GM18861 (cell line): ENCODE data around the gene DUOXA2.
"Not testable (repeated sequence)": the region's sequence is repeated elsewhere in the genome, so short reads cannot be mapped to it uniquely, and the experiment has no call there.

Experiments
- ATAC-seq: cut with Tn5 transposase; IDR thresholded peaks from one replicate; pipeline ENCODE4 v1.9.1; 2021; ENCODE audit not compliant: unreplicated experiment

DUOXA2 gene

DNA sequence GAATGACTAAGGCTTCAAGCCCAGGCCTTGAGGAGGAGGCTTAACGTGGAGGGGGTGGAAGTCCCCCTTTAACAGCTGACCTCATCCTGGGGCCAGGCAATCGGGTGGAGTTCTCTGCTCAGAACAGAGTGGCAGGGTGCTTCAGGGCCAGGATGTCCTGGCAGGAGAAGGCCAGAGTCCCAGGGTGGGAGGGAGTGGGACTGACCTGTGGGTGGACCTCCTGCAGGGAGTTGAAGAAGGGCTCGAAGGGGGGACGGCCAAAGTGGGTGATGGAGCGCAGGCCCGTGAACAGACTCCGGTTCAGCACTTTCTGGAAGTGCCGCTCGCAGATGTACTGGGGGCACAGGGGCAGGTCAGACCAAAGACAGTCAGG is 19.8 kb upstream of the DUOXA2 start:
- no peak for ATAC-seq

DNA sequence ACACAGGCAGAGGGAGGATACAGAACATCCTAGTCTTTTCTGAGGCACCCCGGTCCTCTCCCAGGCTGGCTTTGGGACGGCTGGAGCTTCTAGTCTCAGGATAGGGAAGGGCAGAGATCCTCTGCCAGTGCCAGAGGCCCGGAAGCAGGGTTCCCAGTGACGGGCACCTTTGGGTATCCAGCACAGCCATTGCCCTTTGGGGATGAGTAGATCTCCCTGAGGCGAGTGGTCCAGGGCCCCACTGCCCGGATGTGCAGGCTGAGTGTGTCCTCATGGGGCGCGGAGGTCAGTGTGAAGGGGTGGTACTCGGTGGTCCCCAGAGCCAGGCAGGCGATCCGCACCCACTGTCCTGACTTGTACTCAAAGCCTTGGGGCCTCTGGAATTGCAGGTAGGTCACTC is 18.5 kb upstream of the DUOXA2 start:
- ATAC-seq, result no peak

DNA sequence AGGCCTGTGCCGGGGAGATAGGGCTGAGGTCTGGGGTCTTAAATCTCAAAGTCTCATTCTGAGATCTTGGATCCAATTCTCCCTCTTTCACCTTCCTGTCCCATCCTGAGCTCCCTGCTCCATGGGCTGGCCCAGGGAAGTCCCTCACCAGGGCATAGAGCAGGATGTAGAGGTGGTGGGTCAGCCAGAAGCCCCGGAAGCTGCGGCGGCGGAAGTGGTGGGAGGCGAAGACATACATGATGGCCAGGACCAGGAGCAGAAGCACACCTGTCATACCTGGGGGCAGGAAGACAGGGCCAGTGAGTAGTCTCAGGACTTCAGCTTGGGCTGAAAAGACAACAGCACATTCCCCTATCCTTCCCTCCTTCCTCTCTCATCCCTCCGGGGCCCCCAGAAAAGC is 16.7 kb upstream of the DUOXA2 start:
- ATAC-seq, result no peak

DNA sequence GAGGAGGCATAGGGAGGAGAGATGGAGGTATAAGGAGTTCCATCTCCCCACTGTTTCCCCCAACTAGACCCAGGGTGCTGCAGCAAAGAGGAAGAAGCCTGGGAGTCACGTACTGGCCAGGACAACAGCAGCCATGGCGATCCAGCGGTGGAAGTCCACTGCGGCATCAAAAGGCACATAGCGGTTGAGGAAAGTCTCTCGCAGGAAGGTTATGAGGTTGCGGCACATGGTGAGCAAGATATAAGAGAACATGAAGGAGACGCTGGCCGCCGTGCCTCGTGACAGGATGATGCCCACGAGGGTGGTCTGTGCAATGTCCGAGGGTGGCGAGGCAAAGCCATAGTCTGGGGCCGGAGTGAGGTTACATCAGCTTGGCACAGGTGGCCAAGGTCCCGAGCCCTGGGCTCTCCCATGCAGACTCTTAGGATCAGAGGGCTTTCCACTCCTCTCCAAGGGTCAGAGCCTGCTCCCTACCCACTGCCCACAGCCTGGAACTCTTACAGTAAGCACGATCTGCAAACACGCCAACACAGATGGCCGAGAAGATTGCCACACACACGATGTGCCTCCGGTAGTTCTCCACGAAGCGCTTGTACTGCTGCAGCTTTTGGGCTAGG is 14.5 kb upstream of the DUOXA2 start:
- no peak for ATAC-seq

DNA sequence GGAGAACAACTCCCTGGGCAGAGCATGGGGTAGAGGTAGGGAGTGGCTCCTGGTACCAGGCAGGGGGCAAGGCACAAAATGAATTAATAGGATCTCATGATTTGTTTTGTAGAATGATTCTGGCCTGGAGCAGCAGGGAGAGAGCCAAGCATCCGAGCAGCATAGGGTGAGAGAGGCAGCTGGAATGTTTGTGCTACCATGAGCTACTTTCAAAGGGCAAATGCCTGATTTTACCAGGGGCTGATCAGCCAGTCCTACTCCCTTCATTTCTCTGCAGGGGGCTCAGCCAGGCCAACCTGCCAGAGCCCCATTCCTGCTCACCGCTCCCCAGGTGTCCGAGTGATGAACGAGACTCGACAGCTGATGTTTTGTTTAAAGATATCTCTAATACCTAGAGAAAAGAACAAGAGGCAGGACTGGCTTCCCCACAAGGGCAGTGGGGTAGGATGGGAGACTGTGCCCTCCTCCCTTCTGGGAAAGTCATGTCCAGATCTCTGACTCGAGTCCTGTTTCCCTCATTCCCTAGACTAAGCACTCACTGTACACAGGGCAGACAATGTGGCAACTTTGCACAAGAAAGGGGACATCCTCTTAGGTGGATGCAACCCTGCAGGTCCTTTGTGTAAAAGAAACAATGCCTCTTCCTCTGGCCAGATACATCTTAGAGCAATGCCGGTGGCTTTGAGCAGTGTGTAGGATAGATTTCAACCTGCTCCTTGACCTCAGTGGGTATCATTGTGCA is 13.1 kb upstream of the DUOXA2 start:
- no peak for ATAC-seq

DNA sequence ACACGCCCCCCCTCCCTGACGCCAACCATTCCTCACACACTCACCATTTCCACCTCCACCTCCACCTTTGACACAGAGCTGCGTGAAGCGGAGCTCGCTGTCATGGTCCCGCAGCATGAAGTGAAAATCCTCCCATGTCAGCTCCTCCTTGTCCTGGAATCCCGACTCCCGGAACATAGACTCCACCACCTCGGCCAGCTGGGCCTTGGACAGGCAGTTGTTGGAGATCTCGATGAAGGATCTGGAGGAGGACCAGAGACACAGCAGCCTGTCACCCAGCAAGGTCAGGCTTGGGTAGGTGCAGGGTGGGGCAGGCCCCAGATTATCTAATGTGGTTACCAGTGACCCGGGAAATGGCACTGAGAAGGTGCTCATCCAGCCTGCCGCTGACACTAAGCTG is 12.4 kb upstream of the DUOXA2 start:
- no peak for ATAC-seq

DNA sequence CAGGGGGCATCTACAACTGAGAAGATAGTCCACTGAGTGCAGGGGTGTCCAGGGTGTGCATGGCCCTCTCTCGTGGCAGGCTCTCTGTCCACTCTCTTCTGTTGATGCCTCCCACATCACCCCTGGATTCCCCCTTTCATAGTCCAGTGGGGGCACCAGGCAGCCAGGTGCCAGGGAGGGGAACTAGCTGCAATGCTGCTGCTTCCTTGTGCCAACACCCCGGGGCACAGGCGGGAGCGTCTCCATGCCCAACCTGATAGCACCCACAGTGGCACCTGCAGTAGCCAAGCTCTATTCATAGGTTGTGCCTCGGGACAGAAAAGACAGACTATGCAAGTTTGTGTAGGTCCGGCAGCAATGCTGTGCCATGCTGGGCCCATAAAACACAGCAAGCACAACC is 11.9 kb upstream of the DUOXA2 start:
- ATAC-seq, result no peak

DNA sequence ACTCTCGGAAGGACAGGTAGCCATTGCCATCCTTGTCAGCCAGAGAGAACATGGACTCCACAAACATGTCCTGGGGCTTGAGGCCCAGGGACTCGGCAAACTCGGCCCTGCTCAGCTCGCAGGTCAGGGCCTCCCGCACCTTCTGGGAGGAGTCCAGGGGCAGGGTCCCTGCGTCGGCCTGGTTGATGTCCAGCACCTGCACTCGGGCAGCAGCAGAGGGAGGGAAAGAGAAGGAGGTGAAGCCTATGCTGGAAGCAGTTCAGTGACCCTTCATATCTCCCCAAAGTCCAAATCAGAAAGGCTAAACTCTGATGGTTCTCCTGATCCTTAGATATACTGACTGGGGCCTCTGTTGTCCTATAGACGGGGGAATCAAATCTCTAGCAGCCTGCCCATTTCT is 10.0 kb upstream of the DUOXA2 start:
- not testable (repeated sequence) for ATAC-seq

DNA sequence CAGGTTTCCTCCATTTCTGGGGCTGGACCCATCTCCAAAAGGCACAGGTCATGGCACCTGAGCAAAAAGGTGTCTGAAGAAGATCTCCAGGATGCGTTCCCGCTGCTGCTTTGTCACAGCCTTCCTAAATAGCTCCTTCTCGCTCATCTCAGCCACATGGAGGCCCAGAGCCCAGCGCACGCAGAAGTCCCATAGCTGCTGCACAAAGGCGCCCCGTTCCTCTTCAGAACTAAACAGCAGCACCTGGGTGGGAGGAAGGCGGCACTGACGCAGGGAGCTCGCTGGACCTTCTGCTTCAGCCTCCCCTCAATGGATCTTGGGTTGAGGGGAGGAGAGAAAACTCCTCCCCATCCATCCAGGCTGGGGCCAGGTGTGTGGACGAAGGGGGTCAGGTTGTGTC is 8.5 kb upstream of the DUOXA2 start:
- no peak for ATAC-seq

DNA sequence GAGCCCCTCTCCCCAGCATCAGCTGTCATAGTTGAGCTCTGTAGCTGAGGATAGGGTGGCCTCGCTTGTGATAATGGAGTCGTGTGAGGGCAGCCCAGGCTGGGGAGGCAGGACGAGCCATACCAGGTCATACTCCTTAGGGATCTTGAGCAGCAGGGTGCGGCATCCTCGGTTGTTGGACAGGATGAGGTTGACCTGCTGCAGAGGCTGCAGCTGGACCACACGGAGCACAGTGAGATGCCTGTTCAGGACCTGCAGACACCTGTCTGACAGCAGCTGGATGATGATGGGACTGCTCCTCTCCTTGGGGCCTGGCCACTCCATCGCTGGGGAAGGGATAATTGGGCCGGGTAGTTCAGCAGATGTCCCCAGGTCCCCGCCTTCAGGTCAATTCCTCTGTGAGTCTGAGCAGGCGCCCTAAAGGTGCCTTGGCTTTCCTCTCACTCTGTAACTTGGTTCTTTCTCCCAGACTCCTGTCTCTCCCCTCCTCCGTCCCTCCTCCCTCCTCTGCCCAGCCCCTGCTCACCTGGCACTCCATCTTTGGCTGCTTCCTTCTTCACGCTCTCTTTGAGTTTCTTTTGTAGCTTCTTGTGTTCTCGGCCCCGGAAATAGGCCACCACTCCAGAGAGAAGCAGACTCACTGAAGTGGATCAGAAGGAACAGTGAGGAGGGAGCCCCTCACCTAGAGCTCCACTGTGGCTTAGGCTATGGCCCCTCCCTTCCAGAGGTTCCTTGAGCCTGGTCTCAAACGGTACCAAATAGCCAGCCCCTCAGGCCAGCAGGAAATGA is 7.9 kb upstream of the DUOXA2 start:
- ATAC-seq, result no peak

DNA sequence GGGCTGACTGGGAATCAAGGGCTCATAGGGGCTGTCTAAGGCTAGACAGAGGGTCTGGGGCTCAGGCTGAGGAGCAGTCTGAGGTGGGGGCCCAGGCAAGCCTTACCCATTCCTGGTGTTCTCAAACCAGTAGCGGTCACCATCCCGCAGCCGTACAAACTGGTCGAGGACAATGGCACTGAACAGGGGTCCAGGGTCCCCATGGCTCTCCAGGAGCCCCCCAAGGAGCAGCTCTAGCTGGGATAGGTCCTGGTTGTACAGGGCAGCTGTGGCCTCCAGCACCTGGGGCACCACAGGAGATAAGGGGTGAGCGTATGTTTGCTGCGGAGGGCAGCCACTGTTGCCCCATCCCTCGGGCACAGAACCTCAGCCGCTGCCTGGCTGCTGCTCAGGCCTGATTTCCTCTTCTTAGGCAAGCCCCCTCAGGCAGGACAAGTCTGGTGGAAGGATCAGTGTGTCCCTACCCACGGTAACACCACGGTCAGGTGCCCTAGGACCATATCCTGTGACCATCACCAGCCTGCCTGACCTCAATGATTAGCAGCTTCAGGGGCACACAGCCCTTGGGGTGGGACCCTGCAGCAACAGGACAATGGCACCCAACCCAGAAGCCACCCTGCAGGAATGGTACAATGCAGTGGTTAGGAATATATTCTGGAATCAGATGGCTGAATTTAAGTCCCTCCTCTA is 6.0 kb upstream of the DUOXA2 start:
- ATAC-seq, result no peak

DNA sequence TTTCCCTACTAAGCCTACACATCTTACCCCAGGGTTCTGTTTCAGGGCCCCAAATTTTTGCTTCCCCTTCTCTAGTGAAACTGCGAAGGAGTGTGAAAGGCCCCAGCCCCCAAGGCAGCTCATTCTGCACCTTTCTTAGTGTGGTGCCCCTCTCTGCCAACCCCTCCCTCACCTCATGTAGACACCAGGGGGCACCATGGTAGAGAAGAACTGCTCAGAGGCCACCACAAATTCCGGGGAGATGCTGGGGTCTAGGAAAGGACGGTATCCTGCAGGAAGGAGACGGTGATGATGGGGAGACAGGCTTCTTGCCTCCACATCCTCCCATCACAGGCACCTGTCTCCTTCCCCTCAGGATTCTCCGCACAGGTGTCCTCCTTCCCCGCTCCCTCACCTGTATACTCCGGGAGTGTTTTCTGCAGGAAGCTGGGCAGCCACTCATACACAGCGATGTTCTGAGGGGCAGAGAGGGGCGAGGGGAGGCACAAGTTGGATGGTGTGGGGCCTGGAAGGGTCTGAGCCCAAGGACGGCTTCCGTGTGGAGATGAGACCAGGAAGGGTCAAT is 3.8 kb upstream of the DUOXA2 start:
- no peak for ATAC-seq

DNA sequence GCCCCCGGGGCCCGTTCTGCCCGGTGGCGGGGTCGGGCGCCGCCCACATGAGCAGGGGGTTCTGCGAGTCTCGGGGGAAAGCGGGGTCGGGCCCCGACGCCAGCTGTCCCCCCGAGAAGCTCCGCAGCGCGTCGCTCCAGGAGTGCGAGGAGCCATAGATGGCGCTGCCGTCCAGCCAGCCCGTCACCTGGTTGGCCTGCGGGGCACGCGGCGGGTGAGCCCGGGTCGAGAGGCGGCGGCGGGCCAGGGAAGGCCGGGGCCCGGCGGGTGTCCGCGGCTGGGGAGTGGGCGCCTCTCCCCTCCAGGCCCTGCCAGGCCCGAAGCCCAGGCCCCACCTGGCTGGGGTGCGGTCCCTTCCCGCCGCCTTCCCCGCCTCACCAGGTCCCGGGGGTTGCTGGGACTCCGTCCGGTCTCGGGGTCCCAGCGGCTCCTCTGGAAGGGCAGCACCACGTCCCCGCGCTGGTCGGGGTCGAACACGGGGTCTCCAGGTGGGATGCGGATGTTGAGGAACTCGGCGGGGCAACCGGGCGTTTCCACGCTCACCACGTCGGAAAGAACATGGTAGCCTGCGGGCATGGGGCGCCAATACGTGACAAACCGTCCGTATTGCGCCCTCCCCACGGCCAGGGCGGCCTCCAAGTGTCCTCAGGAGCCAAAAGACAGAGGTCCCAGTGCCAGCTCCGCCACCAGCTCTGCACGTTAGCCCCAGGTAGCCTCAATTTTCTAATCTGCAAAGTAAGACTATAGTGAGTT is 2.6 kb upstream of the DUOXA2 start:
- no peak for ATAC-seq

DNA sequence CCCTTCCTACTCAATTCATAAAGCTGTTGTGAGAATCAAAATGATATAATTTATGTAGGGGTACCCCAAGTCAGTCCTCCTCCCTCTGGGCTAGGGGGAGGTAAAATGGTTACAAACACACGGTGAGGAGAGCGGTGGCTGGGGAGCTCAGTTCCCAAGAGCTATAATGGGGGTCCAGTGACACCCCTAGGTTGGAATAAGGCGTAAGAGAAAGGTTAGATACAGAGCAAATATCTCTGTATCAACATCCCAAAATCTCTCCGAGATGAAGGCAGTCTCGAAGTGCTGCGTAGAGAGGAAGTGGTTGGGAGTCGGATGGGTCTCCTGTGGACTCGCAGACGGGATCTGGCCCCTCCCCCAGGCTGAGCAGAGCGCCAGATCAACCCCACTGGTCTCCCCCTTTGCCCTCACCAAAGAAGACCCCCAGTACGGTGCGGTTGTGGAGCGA is 2.0 kb upstream of the DUOXA2 start:
- no peak for ATAC-seq

DNA sequence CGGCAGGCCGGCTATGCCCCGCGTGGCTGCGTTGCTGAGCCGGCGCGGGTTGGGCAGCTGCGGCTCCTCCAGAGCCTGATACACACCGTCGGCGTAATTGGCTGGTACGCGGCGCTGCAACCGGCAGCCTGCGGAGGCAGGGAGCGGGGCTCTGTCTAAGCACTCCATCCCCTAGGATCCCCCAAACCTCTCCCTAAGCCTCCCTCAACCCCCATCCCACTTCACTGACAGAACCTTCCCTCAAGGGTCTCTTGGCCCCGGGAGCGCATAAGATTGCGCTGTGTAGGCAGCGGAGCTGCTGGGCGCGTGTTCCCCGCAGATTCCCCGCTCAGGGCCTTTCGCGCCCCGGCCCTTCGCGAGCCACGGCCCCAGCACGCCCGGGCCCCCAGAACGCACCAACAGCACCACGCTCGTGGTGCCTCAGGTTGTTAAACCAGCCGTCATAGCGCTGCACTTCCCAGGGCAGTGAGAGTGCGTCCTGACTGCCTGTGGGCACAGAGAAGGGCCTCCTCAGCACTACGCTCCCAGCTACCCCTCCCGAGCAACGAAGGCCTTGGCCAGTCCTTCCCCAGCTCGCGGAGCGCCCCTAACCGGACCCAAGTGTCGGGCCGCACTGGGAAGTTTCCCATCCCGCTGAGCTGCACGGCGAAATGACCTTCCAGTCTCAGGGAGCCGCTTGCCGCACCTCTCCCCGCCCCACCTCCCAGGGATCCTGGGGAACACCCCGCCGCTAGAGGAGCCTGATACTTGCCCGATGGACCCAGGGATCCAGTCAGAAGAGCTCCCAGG is 1.3 kb upstream of the DUOXA2 start:
- ATAC-seq, result no peak

DNA sequence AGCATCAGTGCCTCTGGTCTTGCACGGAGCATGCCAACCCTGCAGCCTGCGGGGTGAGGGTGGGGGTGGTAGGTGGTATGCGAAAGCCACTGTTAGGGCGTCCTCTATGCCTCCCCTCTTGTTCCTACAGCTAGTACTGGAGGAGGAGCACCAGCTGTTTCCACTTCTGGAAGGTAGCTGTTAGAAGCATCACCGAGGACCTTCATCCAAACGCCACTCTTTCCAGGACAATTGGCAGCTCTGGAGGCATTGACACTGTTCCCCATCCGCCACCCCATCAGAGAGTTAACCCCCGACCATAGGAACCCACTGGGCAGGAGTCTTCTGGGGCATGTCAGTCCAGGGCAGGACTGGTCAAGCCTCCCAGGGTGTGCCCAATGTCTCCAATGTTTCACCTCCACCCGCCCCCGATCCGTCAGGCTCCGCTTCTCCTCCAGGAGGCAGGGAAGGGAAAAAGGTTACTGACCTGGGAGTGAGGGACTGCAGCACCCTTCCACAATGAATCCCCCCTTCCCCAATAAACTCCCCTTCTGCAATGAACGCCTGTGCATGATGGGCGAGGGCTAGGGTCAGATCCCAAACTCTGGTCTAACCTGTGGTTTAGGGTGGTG is 641 bp upstream of the DUOXA2 start:
- ATAC-seq, result no peak

DNA sequence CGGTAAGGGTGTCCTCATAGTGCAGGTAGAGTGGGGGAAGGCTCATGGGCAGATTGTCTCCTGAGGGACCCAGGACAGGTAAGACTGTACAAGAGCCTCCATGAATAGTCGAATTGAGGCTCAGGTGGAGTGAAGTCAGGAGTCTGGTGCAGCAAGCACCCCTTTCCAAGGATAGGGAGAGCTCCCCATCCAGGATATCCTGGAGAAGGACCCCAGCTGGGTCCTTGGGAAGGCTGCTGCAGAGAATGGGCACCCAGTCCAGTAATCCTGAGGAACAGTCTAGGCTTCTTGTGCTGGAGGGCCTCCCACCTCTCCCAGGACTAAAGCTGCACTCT is 592 bp downstream of the DUOXA2 start:
- ATAC-seq, result no peak

DNA sequence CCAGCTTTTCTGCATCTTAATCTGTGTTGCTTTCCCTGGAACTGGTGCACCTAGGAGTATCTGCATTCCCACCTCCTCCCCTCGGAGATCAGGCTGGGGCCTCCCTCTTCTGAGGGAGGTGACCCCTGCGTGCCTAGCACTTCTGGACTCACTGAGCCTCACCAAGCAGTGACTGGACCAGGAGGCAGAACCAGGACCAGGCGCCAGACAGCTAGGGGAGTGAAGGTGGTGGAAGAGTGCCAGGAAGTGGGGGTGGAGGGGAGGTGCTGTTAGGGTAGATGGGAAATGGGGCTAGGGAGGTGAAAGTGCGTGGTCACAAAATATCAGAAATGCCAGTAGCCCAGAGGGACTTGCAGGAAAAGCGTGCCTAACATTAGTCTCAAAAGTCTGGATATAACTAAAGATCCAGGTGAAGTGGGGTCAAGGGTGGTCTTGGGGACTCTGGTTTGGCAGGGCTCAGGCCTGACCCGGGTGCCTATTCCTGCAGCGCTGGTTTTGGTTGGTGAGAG is 1.2 kb downstream of the DUOXA2 start:
- ATAC-seq, result no peak

DNA sequence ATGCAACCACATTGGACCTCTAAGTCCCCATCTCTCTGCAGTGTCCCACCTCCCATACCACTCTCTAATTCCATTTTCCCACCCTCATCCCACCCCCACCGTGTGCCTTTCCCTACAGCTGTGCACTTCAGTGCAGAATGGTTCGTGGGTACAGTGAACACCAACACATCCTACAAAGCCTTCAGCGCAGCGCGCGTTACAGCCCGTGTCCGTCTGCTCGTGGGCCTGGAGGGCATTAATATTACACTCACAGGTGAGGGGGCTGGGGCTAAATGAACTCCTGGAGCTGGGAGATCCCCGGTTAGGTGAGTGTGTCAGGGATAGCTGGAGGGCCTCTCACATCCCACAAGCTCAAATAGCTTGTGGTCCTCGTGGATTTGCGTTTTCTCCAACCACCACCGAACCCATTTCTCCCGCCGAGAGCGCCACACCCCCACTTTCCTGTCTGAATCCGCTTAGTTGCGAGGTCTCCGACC is 1.9 kb downstream of the DUOXA2 start:
- ATAC-seq, result no peak
